Kidney glomerular epithelial cell (primary cell): ENCODE data around the gene MRTFA.
A peak's percentile ranks its signal among the peaks of the same experiment; 100 is the strongest.
"Not testable (repeated sequence)": the region's sequence is repeated elsewhere in the genome, so short reads cannot be mapped to it uniquely, and the experiment has no call there.

Experiments used
- DNase-seq: peaks from one replicate; lab custom pipeline; 2025; lab: John Stamatoyannopoulos, UW

The MRTFA gene

DNA sequence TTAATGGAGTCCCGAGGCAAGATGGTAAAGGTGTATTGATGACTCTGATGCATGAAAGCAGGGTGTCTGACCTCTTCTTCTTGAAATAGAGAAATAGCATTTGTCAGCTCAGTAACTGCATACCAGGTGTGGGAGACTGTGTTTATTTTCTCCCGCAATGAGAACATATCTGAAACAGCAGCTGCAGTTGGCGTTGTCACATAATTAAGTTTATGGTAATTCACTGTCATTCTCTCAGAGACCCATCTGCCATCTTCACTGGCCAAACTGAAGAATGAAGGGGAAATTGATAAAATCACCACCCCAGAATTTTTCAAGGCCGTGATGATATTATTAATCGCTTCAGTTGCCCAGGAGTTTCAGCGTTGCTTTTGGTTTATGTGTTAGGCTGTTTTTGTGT is 22.6 kb upstream of the MRTFA start:
- no peak for DNase-seq

DNA sequence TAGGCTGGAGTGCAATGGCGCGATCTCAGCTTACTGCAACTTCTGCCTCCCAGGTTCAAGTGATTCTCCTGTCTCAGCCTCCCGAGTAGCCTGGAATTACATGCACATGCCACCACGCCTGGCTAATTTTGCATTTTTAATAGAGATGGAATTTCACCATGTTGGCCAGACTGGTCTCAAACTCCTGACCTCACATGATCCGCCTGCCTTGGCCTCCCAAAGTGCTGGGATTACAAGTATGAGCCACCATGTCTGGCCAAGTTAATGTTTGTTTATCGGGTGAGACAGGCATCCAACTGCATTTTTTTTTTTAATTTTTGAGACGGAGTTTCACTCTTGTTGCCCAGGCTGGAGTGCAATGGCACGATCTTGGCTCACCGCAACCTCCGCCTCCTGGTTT is 20.1 kb upstream of the MRTFA start:
- not testable (repeated sequence) for DNase-seq

DNA sequence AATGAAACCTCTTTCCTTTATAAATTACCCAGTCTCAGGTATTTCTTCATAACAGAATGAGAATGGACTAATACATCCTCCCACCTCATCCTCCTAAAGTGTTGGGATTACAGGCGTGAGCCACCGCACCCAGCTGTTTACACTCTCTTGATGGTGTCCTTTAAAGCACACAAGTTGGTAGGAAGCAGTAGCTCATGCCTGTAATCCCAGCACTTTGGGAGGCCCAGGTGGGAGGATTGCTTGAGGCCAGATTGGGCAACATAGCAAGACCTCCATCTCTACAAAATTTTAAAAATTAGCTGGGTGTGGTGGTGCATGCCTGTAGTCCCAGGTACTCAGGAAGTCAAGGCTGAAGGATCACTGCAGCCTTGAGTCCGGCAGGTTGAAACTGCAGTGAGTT is 19.4 kb upstream of the MRTFA start:
- not testable (repeated sequence) for DNase-seq

DNA sequence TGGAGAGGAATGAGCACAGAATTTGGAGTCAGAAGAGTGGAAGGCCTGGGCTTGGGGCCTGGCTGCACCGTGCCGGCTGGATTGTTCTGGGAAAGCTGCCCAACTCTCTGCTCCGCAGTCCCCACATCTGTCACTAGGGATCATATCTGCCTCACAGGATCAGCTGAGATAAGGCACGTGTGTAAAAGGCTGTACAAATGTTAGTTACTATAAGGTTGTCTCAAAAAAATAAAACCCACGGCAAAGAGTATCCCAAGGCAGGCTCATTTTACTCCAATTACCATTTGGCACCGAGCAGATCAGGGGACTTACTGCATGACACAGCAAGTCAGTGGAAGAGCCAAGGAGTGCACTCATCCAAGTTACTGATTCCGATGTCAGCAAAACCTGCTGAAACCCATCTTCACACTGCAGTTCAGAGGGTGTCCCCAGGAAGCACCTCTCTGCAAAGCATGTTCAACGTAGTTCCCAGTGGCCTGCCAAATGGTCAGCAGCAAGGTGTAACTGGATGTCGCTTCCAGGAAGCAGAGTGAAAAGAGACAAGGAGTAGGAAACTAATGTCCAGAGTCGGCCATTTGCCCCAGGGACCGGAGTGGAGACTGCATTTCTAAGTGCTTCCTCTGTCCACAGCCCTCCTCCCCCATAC is 18.1 kb upstream of the MRTFA start:
- peak; percentile 34 for DNase-seq

DNA sequence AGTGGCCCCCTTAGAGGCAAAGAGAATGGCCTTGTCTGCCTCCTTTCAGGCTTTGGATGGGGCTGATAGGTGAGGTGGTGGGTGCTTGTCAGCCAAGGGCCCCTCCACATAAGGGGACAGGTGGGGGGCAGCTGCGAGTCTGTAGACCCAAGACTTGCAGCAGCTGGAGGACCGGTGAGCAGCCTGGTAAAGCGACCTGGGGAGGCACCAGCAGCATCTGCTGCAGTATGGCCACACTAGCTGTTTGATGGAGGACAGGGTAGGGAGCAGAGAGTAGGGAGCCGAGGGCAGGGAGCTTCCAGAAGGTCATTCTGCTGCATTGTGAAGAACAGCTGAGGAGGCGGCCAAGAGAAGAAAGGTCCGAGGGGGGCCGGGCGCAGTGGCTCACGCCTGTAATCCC is 16.8 kb upstream of the MRTFA start:
- DNase-seq = no peak

DNA sequence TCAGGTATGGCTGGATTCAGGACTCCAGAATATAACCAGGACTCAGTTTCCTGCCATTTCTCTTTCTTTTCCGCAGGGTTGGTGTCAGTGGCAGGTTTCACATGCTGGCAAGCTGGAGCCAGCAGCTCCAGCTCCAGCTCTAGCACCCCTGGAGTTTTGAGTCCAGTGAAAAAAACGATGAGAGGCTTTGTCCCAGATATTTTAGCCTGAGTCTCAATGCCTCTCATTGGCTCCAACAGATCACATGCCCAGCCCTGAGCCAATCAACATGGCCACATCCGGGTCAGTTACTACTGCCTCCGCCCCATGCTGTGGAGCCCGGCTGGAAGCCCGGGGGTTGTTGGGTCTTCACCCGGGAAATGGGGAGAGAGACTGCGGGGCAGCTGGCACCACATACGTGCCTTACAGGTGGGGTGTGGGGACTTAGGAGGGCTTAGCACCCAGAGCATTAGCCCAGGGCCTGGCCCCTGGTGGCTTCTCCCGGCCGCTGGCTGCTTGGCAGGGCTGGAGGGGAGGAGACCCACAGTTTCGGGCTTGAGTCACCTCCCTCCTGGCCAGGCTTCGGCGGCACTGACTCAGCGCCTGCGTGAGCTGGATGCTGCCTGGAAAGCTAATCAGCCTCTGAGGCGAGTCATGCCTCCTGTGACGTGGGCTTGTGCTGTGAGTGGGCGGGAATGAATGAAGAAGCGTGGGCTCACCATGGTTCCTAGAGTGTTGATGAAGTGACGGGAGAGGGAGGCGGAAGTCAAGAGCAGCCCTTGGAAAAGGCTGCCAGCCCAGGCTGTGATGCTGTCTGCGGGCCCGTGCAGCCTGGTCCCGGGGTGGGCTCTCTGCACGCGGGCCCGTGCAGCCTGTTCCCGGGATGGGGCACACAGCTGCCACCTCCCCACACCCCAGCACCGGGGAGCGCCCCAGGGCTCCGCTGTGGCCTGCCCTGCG is 15.3 kb upstream of the MRTFA start:
- peak; percentile 96 for DNase-seq

DNA sequence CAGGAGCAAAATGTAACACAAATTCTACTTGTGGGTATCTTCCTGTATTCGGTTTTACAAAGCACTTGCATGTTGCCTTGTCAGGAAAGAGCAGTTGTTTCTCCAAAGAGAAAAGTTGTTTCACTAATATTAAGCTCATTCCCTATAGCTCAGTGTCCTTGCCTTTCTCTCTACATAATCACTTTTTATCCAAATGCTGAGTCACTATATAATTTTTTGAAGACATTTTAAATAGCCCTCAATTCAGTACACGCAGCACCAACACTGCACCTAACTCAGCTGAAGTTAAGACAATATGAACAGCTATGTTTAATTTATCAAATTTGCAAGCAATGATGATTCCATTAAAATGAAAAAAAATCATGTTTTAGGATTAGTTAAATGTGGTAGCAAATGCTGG is 14.5 kb upstream of the MRTFA start:
- no peak for DNase-seq

DNA sequence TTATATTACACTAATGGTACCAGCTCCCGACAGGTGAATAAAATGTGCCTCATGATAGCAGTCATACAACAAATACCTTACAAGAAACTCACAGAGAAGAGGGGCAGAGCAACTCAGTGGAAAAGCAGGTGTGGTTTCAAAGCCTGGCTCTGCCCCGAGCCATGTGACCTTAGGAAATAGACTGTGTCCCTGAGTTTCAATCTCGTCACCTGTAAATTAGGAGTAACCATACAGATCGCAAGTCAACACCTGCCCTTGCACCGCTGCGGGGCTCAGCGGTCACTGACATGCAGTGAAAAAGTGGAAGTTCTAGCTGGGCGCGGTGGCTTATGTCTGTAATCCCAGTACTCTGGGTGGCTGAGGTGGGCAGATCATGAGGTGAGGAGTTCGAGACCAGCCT is 11.9 kb upstream of the MRTFA start:
- no peak for DNase-seq

DNA sequence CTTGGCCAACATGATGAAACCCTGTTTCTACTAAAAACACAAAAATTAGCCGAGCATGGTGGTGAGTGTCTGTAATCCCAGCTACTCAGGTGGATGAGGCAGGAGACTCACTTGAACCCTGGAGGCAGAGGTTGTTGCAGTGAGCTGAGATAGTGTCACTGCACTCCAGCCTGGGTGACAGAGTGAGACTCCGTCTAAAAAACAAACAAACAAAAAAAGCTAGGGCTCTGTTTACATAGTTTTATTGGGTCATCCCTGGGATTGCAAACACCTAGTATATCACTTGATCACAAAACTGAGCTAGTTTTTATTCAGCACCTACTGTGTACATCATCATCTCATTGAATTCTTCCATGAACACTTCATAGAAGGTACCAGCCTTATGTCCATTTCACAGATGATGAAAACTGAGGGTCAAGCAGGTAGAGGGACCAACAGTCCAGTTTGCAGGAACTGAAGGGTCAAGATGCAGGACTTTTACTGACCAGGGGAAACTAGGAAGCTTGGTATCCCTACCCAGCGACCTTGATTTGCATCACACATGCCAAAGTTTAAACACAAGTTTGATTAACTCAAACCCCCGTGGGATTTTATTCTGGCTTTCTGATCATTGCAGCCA is 9.2 kb upstream of the MRTFA start:
- DNase-seq = no peak

DNA sequence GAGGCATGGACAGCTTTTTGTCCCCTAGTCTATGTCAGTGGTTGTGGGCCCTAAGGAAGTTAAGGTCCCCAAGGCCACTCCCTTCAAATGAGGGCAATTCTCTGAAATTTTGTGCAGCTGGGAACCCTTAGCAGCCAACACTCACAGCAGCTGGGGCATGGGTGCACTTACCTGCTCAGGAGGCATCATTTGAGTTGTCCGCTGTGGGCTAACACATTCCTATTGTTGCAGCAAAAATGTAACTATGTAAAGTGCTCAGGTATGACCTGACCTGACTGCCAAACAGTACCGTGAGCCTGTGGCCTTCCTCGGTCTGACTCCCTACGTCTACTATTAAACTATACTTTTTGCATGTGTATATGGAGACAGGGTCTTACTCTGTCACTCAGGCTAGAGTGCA is 5.8 kb upstream of the MRTFA start:
- no peak for DNase-seq

DNA sequence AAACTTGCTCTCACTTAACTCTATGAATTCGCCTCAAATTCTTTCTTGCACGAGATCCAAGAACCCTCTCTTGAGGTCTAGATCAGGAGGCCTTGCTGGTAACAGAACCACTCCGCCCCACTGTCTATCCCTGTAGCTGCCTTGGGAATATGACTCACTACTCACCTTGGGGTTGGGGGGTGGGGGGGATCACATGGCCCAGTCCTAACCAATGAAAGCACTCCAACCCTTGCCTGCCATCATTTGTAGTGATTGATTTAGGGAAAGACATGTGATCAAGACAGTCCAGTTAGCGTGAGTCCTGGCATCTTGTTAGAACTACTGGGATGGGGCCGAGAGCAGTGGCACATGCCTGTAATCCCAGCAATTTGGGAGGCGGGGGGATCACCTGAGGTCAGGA is 4.8 kb upstream of the MRTFA start:
- DNase-seq = no peak

DNA sequence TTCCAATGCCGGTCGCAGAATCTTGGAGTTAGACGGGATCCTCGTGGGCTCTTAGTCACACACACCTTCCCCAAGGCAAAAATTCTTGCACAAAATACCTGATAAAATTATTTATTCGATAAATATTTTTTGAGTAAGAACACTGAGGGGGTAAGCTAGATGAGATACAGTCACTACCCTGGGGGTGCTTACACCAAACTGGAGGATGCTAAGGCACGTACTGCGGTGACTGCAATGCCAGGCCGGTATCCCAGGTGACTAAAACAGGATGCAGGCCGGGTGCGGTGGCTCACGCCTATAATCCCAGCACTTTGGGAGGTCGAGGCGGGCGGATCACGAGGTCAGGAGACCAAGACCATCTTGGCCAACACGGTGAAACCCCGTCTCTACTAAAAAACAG is 1.7 kb upstream of the MRTFA start:
- no peak for DNase-seq

DNA sequence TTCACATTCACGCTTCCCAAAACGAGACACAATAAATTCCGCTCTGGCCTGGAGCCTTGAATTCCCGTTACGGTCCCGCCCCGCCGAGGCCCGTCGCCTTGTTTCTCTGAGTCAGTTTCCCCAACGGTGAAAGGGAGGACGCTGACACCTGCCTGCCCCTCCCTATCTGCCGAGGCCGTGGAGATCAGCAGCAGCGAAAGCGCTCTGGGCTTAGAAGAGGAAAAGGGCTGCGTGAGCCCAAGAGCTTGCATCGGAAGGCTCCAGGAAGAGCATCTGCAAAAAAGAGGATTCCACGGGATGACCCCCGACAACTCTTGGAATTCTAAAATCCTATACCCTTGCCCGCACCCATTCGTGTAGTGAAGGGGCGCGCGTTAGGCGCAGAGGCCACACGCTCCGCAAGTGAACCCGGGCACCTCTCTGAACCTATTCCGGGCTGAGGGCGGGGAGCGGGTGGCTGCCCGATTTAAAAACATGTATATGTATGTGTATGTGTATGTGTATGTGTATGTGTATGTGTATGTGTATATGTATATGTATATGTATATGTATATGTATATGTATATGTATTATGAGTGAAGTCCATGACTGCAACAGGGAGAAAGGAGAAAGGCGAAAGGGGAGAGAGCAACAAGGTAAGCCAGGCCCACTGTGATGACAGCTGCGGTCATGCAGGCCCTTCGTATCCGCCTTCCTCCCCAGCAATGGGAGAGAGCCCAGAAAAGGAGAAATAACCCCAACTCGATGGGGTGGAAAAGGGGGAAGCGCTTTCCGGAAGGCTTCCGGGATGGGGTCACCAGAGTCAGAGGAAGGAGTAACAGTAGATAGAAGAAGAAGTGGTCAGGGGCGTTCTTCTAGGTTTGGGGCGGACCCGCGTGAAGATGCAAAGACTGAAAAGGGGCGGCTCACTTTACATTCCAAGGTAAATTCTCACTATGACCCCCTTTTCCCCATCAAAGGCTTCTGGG is 948 bp upstream of the MRTFA start:
- DNase-seq = no peak

DNA sequence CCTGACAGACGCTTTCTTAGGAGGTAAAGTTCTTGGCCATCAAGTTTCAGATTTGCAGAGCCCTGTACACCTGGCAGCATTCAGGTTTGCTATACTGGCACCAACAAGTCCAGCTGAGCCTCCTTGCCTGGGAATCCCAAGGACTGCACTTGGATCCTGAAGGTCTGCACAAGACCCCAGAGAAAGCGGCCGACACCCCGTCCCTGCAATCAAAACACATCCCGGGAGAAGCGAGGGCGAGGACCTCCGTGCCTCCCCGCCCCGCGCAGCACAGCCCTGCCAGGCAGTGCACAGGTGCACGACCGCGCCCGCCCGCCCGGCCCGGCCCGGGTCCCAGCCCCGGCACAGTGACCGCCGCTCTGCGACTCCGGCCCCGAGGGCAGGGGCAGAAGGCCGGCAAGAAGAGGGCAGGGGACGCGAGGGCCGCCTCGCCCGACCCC is 559 bp downstream of the MRTFA start:
- no peak for DNase-seq

DNA sequence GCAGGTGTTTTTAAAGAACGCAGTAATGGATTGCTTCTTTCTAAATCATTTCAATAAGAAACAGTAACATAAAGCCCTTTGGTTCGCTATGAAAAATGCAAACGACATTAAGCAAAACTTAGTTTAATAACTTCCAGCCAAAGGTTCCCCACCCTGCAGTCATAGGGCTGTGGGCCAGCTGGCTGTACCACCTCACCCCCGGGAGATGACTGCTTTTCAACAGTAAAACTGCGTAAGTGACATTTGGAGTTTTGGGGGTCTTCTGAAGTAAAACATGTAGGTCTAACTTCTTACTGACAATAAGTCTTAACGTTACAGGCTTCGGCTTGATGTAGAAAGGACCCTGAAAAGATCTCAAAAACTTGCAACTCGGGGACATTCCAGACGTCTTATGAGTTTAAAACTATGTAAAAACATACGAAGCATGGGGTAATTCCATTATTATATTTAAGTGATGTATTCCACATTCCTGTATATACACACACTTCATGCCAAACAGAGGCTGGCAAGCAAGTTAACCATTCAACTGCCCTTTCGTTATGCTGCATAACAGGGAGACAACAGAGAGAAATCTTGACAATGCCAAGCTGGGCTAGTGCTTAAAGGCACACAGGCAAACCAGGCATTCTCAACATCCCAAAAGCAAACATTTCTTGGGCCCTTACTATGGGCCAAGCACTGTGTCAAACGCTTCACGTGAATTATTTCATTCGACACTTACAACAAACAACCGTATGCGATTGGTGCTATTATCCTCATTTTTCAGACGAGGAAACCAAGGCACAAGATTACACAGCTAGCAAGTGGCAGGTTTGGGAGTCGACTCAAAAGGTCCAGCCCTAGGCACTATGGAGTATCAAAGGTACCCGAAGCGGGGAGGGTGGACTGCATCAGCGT is 1.2 kb downstream of the MRTFA start:
- no peak for DNase-seq

DNA sequence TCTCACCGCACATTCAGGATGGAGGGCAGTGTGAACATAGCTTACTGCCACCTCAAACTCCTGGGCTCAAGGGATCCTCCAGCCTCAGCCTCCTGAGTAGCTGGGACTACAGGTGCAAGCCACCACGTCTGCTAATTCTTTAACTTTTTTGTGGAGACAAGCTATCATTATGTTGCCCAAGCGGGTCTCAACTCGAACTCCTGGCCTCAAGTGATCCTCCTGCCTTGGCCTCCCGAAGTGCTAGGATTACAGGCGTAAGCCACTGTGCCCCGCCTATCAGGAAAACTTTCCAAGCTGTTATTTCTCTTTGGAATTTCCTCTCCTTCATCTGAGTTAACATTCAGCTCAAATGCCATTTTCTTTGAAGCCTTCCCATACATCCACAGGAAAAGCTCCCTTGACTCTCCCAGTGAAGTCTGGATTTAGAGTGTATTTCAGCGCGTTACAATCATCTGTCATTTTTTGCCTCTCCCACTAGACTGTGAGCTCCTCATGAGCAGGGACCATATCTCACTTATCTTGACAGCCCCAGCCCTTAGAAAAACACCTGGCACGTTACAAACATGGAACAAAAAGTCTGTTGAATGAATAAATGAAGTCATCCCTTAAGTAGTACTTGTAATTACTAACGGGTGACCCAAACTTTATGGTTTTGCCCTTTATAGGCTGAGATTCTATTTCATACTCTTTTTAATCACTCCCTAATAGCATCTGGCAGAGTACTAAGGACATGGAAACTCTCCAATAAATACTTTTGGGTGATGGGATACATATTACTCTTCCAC is 2.2 kb downstream of the MRTFA start:
- no peak for DNase-seq

DNA sequence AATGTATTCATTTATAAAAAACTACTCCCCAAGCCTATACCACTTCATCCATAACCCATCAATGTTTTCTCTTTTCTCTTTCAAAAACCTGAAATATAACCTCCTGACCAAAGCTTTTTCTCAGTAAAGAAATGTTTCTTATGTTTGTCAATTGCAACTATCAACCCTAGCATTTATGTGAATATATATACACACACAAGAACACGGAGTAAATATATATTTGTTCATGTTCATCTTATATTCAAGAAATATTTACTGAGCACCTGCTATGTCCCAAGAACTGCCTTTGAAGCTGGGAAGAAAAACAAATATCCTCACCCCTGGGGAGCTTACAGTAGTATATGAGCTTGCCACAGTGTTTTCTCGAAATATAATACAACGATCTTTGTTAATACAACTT is 3.5 kb downstream of the MRTFA start:
- no peak for DNase-seq

DNA sequence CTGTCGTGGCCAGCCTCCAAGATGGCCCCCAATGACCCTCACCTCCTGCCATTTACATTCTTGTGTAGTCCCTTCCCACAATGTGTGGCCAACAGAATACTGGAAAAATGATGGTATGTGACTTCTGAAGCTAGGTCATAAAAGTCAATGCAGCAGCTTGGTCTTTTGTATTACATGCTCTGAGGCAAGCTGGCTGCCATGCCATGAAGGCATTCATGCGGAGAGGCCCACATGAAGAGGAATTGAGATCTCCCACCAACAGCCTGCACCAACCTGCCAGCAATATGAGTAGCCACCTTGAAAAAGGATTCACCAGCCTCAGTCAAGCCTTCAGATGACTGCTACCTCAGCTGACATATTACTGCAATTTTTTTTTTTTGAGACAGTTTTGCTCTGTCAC is 4.6 kb downstream of the MRTFA start:
- peak; percentile 22 for DNase-seq

DNA sequence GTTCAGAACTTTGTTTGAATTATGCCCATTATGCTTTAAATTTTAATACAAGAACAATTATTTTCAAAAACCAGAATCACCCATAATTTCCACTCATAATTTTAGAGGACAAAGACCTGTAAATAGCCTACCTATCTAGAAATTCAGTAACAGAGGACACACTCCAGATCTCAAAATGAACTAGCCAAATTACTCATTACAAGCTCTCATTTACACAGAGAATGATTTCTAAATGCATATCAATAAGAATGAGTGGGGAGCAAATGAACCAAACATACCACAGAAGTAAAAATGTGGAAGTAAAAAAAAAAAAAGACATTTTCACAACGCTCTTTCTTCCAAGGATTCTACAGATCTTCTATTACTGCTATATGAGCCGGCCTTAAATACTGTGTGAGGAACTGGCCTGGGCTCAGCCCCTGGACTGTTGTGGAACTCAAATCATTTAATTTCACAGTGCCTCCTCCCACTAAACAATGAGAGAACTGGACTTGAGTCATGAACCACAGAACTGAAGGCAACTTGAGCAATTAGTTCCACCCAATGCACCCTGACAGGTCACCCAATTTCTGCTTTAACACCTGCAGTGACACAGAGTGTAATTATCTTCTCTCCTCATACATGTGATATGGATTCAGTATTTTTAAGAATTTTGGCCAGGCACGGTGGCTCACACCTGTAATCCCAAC is 8.0 kb downstream of the MRTFA start:
- DNase-seq = no peak
